Gastrocnemius medialis (tissue), 4 donors: ENCODE data around the gene TTC39A.

Experiments used
- CTCF ChIP-seq, 5 experiments: fragments of 450-650 bp in 3 of 5; fragments of 200-600 bp in 2 of 5; sonication (generic) in 2 of 5; IDR thresholded peaks in 4 of 5; conservative IDR thresholded peaks in 1 of 5; 1 replicate in 4 of 5; 2 replicates in 1 of 5; pipeline ENCODE4 v1.5.1; 2016 to 2019; ENCODE audit warnings: antibody characterized with exemption in 5 of 5, mild to moderate bottlenecking in 3 of 5, moderate library complexity in 3 of 5
- POLR2A ChIP-seq, 2 donors: fragments of 450-650 bp; IDR thresholded peaks; one replicate each; pipeline ENCODE4 v1.6.1; 2017; ENCODE audit warnings: antibody characterized with exemption in 2 of 2, mild to moderate bottlenecking in 2 of 2, moderate library complexity in 2 of 2

- TF ChIP-seq CTCF (IDR thresholded peaks at IDR 0.05 in 4 of 5, conservative IDR thresholded peaks at IDR 0.05 in 1 of 5) (no peak), POLR2A (IDR thresholded peaks at IDR 0.05) (no peak)
Measured at GRCh38 chr1:51328926-51329325, 1.4 kb downstream of the TTC39A start.
